Medulla oblongata (tissue), 1 donor: ENCODE measurements around the gene SSUH2.
"Not testable (repeated sequence)": the region's sequence is repeated elsewhere in the genome, so short reads cannot be mapped to it uniquely, and the experiment has no call there.

Source experiments
- DNase-seq: peaks from one replicate; pipeline ENCODE4 v3.0.0-alpha.2; 2015; ENCODE audit errors: extremely low spot score

SSUH2 gene

GRCh38 chr3:8659242-8659641 is 14.6 kb upstream of the SSUH2 start:
- no peak for DNase-seq

GRCh38 chr3:8658306-8659212 is 14.0 kb upstream of the SSUH2 start:
- DNase-seq, result peak; percentile 14

- no peak for DNase-seq
These were observed 13.3 kb upstream of the SSUH2 start for GRCh38 chr3:8657804-8658305.

DNA sequence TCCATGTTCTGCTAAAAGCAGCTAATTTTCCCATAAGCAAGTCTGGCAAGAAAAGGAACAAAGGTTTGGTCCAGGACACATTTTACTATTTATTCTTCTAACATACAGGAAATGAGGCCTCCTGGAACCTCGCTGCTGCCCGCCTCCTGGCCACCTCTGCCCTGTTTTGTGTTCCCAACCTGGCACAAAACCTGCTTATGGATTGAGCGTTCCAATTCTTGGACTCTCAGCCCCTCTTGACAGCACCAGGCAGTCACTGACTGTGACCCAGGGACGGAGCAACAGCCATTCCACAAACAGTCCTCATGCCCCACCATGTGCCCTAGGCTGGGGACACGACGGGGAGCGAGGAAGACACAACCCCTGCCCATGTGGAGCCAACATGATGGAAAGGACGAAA is 11.6 kb upstream of the SSUH2 start:
- no peak for DNase-seq

DNA sequence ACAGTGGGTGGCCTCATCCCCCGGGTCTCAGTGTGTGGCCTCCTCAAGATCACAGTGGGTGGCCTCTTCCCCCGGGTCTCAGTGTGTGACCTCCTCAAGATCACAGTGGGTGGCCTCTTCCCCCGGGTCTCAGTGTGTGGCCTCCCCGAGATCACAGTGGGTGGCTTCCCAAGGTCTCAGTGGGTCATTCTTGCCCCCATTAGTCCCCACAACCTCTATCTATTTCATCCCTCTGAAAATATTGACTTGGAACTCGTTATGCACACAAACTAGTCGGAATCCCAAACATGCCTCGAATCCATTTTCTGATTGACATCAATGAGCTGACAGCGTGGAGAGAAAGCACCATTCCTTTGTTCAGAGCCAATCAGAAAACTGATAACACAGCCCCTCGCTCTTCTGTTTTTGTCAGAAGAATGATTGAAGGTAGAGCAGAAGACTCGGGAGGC is 10.8 kb upstream of the SSUH2 start:
- DNase-seq, result no peak

DNA sequence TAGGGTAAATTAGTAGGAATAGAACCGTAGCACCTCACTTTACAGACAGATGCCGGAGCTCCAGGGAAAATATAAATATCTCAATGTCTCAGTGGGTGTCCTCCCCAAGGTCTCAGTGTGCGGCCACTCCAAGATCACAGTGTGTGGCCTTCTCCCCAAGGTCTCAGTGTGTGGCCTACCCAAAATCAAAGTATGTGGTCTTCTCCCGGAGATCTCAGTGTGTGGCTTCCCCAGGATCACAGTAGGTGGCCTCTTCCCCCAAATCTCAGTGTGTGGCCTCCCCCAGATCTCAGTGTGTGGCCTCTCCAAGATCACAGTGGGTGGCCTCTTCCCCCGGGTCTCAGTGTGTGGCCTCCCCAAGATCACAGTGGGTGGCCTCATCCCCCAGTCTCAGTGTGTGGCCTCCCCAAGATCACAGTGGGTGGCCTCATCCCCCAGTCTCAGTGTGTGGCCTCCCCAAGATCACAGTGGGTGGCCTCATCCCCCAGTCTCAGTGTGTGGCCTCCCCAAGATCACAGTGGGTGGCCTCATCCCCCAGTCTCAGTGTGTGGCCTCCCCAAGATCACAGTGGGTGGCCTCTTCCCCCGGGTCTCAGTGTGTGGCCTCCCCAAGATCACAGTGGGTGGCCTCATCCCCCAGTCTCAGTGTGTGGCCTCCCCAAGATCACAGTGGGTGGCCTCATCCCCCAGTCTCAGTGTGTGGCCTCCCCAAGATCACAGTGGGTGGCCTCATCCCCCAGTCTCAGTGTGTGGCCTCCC is 10.2 kb upstream of the SSUH2 start:
- DNase-seq, result not testable (repeated sequence)

GRCh38 chr3:8653800-8654408 is 9.3 kb upstream of the SSUH2 start:
- no peak for DNase-seq

DNA sequence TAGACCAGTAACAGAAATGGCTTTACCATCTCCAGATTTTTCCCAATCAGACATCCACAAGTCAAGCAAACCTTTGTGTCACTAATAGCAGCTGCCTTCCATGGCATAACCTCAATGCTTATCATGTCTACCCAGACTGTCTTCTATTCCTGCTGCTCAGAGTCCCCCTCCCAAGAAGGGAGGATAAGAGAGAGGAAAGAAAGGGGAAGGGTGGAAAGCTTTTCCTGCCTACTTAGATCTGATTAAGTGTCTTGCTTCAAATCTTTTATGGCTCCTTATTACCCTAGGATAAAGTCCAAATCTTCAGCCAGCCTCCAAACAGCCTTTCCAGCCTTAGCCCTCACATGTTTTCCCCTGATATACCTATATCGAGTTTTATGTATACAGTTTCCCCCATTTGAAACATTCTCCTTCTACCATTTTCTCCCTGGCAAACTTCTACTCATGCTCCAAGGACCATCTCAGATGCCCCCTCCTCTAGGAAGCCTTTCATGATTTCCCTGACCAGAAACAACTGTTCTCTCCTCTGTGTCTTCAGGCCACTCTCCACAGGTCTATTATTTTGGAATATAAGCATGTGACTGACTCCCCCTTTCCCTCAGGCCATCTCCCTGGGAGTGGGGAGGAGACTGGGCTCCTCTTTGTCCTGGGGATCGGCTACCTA is 7.9 kb upstream of the SSUH2 start:
- DNase-seq, result no peak

DNA sequence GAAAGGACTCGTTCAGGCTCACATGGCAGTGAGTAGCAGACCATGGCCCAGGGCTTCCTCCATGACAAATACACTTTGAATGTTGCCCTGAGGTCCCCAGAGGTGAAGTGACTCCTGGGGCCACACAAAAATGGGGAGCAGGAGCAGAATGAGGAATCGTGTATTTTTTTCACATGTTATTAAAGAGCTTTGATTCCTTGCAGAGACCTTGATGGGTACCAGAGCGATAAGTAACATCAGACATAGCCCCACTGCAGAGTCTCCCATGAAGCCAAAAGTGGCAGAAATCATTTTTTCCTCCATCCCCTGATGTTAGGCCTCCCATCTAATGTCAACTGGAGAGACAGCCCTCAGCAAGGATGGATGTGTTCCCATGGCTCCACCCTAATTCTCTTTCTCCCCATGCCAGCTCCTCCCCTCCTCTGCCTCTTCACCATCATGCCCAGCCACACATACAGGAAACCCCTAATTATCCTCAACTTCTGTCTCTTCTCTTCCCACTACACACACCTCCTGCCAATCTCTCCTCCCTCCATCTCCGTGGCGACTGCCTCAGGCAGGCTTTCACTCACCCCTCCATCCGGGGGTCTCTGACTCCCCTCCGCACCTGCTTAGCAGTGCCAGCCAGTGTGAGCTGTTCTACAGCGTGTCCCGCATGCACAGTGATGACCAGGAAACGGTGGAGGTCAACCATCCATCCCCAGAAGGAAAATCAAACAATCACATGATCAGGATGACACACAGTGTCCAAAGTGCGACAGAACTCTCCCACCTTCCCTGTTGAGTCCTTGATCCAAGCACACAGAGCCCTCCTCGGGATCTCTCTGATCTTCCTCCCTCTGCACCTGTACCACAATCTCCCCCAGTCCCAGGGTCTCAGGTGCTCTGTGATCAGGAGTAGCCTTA is 7.1 kb upstream of the SSUH2 start:
- DNase-seq, result no peak

DNA sequence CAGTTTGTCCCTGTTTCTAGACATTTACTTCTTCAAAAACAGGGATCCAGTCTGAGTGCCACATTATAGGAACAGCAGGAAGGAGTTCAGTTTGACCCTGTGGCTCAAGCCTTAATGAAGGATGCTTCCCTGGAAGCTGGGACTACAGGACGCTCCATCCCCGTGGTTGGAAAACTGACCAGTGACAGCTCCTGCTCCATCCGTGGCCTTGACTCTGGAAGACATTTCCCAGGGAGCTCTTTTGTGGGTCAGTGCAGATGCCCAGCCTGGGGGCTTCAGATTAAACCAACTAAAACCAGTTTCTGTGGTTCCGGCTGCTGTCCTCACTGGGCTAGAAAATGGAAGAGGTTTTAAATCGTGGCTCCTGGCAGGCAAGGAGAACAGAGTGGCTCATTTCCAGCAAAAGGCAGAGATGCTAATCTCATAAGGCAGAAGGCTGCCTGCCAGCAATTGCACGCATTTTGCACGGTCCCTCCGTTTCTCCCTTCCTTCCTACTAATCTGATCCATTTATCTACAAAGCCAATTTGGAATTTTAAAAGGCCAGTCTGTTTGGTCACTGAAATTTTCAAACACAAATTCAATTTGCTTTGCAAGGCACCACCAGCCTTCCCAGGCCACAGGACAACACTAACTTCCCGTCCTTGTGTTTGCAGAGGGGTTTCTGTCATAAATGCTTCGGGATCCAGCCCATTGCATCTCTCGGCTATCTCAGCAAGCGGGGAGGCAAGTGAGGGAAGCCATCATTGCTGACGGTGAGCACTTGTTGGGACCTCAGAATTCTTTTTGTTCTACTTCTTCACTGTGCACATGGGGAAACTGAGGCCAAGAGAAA is 6.2 kb upstream of the SSUH2 start:
- no peak for DNase-seq

DNA sequence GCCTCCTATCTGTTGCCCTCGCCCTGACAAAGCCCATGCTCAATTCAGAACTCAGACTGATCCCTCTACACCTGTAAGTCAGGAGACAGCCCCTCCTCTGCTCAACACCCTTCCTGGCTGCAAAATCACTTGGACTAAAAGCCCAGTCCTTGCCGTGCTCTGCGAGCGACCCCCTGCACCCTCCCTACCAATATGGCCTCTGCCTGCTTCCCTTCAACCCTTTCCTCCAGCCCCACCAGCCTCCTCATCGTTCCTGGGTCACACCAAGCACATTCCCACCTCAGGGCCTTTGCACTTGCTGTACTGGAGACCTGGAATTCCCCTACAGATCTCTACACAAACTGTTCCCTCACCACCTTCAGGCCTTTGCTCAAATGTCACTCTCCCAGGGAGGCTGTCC is 5.2 kb upstream of the SSUH2 start:
- no peak for DNase-seq

DNA sequence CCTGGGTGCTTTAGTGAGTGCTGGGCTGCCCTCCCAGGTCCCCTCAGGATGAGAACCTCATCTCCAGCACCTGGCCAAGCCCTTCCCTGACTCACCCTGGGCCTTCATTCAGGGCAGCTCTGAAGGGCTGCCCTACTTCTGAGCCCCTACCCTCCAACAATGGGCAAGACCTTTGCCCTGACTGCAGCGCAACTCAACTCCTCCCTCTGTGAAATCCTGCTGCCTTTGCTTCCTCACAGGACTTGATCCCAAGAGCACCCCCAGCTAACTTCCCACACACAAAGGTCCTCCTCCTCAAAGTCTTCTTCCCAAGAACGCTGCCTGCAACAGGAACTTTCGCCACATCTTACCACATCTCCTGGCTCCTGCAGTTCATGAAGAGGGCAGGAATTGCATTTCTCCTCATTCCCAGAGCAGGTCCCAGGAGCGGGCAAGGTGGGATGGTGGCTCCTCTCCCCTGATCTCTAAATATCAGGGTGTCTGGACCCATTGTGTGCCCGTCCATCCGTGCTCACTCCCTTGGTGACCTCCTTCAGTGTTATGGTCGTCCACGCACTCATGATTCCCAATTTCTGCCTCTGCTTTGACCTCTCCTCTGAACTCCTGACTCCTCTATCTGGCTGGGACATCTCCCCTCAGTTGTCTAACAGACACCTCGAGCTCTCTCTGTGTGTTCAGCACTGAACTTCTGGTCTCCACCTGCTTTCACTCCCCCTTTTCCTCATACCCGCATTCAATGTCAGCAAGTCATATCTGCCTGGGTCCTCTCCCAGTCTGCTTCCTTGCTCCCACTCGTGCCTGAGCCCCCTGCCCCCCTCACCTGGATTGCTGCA is 4.5 kb upstream of the SSUH2 start:
- no peak for DNase-seq

GRCh38 chr3:8647137-8647985 is 2.8 kb upstream of the SSUH2 start:
- DNase-seq, result no peak

DNA sequence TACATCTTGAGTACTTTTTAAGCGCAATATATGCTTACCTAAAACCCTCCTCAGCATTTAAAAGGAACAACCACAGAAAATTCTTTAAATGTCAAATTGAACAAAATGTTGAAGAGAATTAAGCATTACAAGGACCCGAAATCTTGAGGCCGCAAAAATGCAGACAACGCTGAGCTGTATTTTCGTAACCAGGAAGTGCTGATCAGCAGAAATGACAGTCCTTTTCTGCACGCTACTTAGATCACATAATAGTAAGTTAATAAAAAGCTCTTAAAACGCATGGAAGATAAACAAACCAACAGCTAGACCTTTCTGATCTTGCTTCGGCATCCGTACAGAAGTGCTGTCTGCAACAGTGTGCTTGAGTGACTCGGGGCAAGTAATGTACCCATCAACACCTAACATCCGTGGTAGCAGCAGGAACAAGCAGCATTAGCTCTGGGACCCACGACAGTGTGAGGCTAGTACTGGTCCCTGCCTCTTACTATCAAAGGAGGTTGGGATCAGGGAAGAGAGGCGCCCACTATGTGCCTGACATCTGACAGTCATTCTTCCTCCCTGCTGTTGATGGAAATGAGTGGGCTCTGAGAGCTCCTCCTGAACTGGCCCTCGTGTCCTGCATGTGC is 1.8 kb upstream of the SSUH2 start:
- DNase-seq, result no peak

DNA sequence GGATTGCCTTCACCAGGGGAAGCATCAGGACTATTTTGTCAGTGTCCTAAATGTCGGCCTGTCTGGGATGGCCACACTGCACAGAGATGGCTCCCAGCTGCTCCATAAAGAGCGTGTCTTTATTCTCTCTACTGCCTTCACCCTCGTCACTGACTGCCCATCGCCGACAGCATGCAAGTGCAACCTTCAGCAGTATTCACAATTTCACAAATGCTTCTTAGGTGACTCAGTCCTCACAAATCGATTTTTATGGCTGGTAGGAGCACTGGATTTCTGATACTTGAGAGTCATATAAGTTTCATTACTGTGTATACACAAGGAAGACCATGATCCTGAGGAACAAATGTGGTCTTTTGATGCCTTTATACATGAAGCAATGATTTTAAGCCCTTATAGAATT is 1.1 kb upstream of the SSUH2 start:
- DNase-seq, result no peak

DNA sequence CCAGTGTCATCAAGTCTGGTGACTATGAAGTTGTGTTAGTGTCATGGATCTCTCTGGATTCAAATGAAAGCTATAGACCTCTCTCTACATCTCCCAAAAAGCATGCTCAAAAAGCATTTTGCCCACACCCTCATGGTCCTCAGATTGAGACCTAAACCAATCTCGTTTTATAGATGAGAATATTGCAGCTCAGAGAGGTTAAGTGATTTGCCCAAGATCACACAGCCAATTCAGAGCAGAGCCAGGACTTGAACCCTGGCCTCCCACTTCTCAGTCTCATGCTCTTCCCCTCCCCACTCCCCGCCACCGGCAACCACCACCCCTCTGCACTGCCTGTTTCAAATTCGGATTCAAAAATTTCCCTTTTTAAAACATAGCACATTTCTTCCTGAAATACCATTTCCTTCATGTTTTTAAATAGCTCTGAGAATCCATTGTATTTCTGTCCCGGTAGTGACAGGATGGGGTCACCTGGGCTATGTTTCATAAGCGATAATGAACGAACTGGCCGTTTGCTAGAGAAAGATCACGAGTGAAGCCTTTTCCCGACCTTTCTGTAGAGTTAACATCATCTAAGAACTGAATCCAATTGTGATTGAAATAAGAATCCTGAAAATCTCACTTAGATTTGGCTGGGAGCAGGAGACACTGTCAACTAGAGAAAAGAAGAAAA is 769 bp downstream of the SSUH2 start:
- no peak for DNase-seq

DNA sequence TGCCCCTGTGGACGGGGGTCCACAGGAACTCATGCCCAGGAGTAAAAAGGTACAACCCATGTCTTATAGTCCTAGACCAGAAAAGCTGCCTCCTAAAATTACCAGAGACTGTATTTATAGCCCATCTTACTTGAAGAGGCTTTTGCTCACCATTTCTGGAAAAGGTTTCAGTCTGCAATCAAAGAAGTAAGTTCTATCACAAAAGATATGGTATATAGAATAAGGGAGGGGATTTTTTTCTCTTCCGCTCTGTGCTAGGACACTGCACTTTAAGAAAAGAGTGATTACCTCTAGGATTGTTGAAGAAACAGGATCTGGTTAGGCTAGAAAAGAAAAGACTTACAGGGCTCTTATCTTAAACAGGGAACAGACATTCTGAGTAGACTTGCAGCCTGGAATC is 2.6 kb downstream of the SSUH2 start:
- no peak for DNase-seq
